Stimulated activated naive CD8-positive, alpha-beta T cell treated with anti-CD3 and anti-CD28 coated beads, Interleukin-15, Interleukin-2, amounts not matched to agents 100 U/mL and 50 U/mL, for 24 hours (primary cell): ENCODE results near the gene SNRPB2.

Experiments
- ATAC-seq: fragments of 150-1000 bp; cut with Tn5 transposase; one replicate; pipeline ENCODE4 v1.10.0; 2021
- DNase-seq: peaks from one replicate; pipeline ENCODE4 v3.0.0; 2021

The SNRPB2 gene

GRCh38 chr20:16732506-16733152 is 2.8 kb downstream of the SNRPB2 start:
- DNase-seq: no peak

GRCh38 chr20:16740365-16741072 is 10.7 kb downstream of the SNRPB2 start:
- DNase-seq (no peak), ATAC-seq (no peak)

More at GRCh38 chr20:16732506-16733152, 2.8 kb downstream of the SNRPB2 start:
- ATAC-seq: peak; percentile 56

- no peak for DNase-seq
- no peak for ATAC-seq
Observed at GRCh38 chr20:16744178-16744807, 14.5 kb downstream of the SNRPB2 start.

GRCh38 chr20:16745204-16745603 is 15.4 kb downstream of the SNRPB2 start:
- ATAC-seq (no peak), DNase-seq (no peak)

GRCh38 chr20:16747291-16747811 is 17.5 kb downstream of the SNRPB2 start:
- DNase-seq (no peak), ATAC-seq (no peak)

GRCh38 chr20:16748308-16748900 is 18.6 kb downstream of the SNRPB2 start, which contains the start of gene OTOR:
OTOR (plus strand) TSS chr20:16748358; CDS start chr20:16748402, 44 bp downstream.
- DNase-seq: no peak
- ATAC-seq: no peak

- DNase-seq (no peak), ATAC-seq (no peak)
Observed at GRCh38 chr20:16749573-16749972, 19.7 kb downstream of the SNRPB2 start.

- ATAC-seq (no peak), DNase-seq (no peak)
Observed at GRCh38 chr20:16752082-16752481, 22.3 kb downstream of the SNRPB2 start.

GRCh38 chr20:16752901-16753300 is 23.1 kb downstream of the SNRPB2 start:
- DNase-seq: no peak
- no peak for ATAC-seq

- ATAC-seq (no peak), DNase-seq (no peak)
Observed at GRCh38 chr20:16758454-16759180, 28.8 kb downstream of the SNRPB2 start.

- DNase-seq (no peak), ATAC-seq (no peak)
Observed at GRCh38 chr20:16759181-16759563, 29.3 kb downstream of the SNRPB2 start.

GRCh38 chr20:16760431-16761304 is 30.8 kb downstream of the SNRPB2 start:
- no peak for DNase-seq
- ATAC-seq: no peak

- ATAC-seq: peak; percentile 59
- peak; percentile 31 for DNase-seq
Observed at GRCh38 chr20:16761305-16761829, 31.5 kb downstream of the SNRPB2 start.

GRCh38 chr20:16764560-16764959 is 34.7 kb downstream of the SNRPB2 start:
- ATAC-seq: no peak
- no peak for DNase-seq

GRCh38 chr20:16771213-16771612 is 41.4 kb downstream of the SNRPB2 start:
- ATAC-seq: no peak
- no peak for DNase-seq

- no peak for DNase-seq
- no peak for ATAC-seq
Observed at GRCh38 chr20:16775961-16776360, 46.1 kb downstream of the SNRPB2 start.

- ATAC-seq: no peak
- DNase-seq: no peak
Observed at GRCh38 chr20:16777126-16777525, 47.3 kb downstream of the SNRPB2 start.

GRCh38 chr20:16778159-16778558 is 48.3 kb downstream of the SNRPB2 start:
- no peak for ATAC-seq
- no peak for DNase-seq

GRCh38 chr20:16781496-16781895 is 51.7 kb downstream of the SNRPB2 start:
- ATAC-seq (no peak), DNase-seq (no peak)

GRCh38 chr20:16785226-16785625 is 55.4 kb downstream of the SNRPB2 start:
- no peak for DNase-seq
- no peak for ATAC-seq
